D341Med (cell line): ENCODE data around the gene MBNL2.
"Not testable (repeated sequence)": the region's sequence is repeated elsewhere in the genome, so short reads cannot be mapped to it uniquely, and the experiment has no call there.

Experiments
- DNase-seq: peaks from one replicate; pipeline ENCODE4 v3.0.0; 2012; ENCODE audit warnings: low spot score

MBNL2 gene, protein sequence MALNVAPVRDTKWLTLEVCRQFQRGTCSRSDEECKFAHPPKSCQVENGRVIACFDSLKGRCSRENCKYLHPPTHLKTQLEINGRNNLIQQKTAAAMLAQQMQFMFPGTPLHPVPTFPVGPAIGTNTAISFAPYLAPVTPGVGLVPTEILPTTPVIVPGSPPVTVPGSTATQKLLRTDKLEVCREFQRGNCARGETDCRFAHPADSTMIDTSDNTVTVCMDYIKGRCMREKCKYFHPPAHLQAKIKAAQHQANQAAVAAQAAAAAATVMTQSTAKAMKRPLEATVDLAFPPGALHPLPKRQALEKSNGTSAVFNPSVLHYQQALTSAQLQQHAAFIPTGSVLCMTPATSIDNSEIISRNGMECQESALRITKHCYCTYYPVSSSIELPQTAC

GRCh38 chr13:97221989-97222700 is at the start of gene MBNL2:
MBNL2 (plus strand) TSS chr13:97222333; CDS start chr13:97276236, 53,903 bp downstream.
- DNase-seq: peak; percentile 91

DNA sequence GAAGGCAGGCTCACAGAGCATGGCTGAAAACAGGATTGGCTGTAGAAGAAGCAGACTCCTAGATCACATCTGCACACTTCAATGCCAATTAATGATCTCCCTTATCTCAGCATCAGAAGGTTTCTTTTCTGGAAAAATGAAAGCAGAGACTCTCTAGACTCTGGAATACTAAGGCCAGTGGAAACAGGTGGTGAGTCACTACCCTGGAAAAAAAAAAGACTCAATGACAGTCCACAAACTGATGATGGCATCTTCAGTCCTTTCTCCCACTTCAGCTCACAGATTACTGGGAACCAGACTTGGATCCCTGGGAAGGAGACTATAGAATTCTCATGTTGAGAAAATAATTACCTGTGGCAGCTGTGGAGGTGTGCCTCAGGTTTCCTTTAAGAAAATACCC is 47.5 kb upstream of the MBNL2 start:
- DNase-seq: no peak

DNA sequence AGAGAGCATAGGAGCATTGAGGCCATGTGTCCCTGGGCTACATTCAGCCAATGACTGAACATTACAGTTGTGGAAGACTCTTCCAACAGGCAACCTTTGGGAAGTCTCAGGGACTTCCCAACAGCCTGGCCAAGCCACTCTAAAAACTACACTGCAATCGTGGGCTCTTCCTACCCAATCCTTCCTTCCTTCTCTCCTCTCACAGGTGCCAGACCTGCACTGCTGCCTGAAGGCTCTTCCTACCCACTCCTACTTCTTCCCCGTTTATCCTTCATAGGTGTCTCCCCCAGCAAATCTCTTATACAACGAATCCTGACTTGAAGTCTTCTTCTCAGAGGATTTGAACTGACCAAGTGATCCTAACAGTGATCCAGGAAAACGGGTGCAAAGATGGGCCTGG is 47.1 kb upstream of the MBNL2 start:
- no peak for DNase-seq

DNA sequence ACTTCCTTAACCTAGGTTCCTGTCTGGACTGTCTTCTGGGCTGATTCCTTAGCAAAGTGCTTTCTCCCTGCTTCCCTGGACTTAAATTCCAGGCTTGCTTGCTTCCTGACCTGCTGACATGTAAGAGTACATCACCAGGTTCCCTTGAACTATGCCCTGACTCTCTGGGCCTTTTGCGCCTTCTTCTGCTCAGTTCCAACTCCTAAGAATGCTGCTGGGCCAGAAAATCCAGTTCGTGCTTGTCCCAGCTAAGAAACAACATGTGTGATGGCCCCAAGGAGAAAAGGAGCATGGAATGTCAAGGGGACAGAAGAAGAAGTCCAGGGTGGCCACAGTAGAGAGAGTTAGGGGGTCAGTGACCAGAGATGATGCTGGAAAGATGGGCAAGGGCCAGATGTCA is 42.6 kb upstream of the MBNL2 start:
- no peak for DNase-seq

DNA sequence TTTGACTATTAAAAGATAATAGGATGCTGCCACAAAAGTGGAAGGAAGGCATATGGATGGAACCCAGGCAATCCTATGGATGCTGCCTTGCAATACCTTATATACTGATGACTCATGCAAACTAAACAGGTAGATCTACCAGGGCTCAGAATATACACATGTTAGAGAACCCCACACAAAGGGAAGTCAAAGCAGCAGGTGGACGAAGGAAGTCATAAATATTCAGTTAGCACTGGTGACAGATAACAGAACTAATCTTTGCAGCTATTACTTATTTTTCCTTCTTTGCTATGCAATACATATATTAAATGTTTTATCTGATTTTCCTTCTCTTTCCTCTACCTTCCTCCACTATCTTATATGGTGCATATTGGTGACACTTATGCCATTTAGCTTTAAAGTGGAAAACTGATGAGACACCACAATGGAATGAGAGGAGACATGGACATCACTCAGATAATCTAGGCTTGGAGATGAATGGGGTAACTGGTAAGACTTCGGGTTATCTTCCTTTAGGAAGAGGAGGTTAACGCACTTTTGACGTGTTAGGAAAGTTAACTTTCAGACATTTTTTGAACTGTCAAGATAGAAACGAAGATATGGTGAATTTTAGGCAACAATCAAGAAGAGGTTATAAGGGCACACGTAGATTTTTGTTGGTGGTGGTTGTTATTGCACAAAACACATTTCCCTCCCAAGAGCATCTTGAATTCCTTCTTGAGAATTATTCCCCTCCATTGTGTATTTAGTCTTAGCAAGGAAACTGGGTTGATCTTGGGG is 39.8 kb upstream of the MBNL2 start:
- no peak for DNase-seq

- DNase-seq: no peak
These were observed 36.8 kb upstream of the MBNL2 start for GRCh38 chr13:97185291-97185690.

DNA sequence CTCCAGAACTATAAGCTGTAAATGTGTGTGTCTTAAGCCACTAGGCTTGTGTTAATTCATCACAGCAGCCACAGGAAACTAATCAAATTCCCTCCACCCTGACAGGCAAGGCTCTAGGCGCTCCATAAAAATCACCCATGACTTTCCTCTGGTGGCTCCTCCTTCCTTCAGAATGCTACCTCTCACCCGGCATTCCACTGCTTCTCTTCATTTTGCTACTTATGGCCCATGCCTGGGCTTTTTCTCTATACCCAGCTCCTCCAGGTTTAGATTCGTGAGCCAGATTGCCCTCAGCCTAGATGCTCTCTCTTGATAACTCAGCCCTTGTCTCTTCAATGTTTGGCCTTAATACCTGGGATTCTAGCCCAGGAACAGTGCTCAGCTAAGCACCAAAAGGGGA is 36.4 kb upstream of the MBNL2 start:
- no peak for DNase-seq

DNA sequence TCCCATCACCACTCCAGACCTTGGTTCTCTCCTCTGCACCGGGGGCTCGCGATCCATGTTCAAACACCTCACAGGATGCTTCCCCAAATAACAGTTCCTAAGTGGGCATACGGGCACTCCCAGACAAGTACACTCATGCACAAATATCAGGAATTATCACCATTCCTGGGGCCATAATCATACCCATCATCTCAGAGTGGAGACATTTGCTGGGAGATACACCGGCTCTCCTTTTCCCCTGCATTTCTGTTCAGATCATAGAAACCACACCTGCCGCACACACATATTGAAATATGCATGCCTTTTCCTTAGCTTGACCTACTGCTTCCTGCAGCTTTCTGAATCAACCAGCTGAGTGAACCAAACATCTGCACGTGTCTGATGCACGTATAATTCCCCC is 33.9 kb upstream of the MBNL2 start:
- DNase-seq: no peak

DNA sequence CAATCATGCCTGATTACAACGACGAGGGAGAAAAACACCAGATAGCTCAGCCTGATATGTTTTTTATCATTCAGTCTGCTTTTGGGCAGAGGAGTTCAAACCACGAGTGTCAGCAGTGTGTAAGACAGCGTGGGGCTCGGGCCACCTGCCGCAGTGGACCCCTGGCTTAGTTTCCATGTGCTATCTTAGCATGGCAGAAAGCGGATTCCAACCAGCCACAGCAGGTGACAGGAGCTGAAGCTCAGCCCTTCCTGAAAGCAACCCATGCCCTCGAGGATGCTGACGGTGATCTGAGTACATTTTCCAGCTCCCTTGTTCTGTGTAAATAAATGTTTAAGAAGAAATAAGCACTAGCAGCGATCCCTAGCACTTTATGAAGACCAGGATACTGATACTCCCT is 32.2 kb upstream of the MBNL2 start:
- no peak for DNase-seq

DNA sequence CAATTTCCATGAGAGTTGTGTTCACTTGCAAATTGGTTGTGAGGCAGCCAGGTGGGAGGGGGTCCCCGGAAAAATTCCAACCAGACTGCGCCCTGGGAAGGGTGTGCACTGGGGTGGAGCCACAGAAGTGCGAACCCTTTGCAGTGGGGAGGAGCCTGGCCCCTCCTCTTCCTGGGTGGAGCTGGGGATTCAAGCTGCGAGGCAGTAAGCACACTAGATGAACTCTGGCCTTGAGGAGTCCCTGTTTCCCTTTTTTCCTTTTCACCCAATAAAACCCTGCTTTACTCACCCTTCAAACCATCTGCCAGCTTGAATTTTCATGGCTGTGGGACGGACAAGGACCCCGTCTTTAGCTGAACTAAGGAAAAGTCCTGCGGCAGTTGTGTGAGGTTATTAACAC is 31.0 kb upstream of the MBNL2 start:
- DNase-seq: no peak

GRCh38 chr13:97191615-97192014 is 30.5 kb upstream of the MBNL2 start:
- DNase-seq: no peak

DNA sequence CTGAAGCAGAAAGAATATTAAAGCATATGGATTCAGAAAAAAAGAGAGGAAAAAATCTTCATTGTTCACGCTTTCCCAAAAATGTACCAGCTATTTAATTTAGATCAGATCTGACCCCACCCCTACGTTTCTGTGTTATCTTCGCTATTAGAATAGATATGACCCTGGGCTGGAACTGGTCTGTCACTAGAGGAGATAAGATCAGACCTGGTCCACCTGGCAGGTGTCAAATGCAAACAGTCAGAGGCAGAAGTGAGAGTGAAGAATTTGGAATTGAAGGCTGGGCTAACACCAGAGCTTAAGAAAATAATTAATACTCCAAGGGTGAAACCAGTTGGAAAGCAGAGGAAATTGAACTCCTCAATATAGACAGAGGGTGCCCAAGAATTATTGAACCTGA is 30.0 kb upstream of the MBNL2 start:
- DNase-seq: no peak

DNA sequence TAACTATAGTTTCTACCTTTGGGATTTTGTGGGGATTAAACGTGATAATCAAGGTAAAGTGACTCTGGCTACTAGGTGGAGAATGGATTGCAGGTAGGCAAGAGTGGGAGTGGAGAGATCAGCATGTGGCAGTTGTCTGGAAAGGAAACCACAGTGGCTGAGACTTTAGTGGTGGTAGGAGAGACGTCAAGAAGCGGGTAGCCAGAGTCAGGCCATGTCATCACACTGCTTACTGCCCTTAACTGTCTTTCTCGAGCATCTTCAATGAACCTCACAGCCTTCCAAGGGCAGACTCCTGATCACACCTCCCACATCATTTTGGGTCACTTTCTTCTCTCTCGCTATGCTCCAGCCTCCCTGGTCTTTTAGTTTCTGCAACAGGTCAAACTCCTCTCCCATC is 28.6 kb upstream of the MBNL2 start:
- no peak for DNase-seq

DNA sequence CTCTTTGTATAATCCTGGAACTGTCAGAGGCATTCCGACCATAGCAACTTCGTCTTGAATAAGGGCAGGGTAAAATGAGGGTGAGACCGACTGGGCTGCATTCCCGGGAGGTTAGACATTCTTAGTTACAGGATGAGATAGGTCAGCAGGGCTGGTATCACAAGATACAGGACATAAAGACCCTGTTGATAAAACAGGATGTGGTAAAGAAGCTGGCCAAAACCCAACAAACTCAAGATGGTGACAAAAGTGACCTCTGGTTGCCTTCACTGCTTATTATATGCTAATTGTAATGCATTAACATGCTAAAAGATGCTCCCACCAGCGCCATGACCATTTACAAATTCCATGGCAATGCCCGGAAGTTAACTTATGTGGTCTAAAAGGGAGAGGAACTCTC is 27.7 kb upstream of the MBNL2 start:
- no peak for DNase-seq

DNA sequence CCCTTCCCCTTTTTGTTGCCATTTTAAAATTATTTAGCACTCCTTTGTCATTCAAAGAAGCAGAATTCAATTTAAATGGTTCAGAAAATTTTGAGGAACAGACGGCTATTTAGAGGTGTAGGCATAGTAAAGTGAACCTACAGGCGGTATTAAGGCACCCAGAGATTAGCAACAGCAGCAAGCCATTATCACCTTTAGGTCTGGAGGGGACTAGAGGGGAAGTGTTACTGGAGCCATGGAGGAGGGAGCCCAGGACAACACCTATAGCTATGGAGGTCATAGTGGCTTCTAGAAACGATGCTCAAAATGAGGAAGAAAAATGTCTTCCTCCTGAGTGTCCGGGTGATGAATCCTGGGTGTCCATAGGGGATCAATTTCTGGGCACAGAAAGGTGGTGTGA is 25.8 kb upstream of the MBNL2 start:
- no peak for DNase-seq

DNA sequence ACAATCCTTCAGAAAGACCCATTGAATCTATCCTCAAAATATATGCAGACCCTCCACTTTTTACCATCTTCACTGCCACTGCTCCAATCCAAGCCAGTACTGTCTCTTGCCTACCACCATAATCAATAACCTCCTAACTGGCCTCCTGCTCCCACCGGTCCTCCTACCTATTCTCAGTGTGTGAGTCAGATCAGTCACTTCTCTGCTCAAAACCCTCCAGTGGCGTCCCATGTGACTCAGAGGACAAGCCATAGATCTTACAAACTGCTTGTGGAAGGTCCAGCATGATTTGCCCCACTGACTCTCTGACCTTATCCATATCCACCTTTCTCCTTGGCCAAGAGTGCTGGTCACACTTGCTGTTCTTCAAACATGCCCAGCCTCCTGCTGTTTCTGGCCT is 23.4 kb upstream of the MBNL2 start:
- no peak for DNase-seq

GRCh38 chr13:97199451-97199850 is 22.7 kb upstream of the MBNL2 start:
- no peak for DNase-seq

DNA sequence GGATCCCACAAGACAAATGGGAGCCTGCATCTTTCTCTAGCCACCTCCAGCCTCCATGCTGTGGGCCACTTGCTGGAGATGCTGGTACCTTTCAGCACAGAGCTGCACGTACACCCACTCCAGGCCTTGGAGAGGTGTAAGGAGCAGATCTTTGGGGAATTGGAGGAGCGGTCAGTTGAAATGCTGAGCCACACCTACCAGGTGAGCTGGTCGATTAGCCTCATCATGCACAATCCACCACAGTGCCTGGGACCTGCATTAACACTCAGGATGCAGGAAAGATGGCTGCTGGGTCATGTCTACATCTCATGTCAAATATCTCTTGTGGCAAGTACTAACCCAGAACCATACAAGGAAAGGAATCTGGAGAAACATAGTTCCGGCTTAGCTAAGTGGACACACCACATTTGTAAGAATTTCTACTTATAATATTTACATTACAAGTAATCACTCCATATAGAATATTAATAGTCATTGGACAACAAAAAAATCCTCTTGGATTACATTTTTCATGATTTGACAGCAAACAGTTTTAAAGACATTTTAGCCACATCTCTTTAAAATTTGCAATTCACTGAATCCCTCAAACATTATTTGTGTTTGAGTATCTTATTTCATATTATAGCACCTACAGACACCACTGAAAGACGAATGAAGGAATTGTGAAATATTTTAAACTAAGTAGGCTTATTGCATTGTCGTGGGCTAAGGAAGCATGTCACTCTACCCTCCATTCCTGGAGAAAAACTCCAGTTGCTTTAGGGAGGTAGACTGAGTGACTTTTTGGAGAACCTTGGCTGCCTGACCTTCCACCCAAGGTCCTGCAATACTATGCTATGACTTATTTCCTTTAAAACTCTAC is 21.8 kb upstream of the MBNL2 start:
- DNase-seq: no peak

GRCh38 chr13:97202761-97203160 is 19.4 kb upstream of the MBNL2 start:
- no peak for DNase-seq

DNA sequence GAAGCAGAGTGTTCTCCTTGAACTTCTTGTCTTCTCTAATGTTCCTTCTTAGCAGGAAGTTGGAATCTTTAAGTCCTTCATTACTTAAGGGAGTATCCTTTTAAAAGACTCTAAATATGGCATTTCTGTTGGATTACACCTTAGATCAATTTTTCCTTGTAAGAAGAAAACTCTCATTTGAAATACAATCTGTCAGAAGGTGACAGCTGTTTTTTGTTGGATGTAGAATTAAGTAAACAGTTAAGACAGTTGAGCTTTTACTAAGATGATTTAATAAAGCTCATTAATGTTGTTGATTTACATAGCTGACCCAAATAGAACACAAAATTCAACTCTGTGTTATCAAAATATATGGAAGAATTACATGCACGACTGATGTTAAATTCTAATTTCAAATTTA is 16.7 kb upstream of the MBNL2 start:
- DNase-seq: no peak

GRCh38 chr13:97205982-97206381 is 16.2 kb upstream of the MBNL2 start:
- DNase-seq: no peak

DNA sequence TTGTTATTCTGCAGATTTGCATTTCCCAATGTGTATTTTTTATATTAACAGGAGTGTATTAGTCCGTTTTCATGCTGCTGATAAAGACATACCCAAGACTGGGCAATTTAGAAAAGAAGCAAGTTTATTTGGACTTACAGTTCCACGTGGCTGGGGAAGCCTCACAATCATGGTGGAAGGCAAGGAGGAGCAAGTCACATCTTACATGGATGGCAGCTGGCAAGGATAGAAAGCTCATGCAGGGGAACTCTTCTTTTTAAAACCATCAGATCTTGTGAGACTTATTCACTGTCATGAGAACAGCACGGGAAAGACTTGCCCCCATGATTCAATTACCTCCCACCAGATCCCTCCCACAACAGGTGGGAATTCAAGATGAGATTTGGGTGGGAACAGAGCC is 14.9 kb upstream of the MBNL2 start:
- not testable (repeated sequence) for DNase-seq
